ENCODE measurements around the gene CCL17. TPM values are rescaled to one million over a fixed set of nuclear protein-coding genes. Genes with fewer than 3 reads are reported as not detected.
"Not testable (repeated sequence)": the region's sequence is repeated elsewhere in the genome, so short reads cannot be mapped to it uniquely, and the experiment has no call there.

The CCL17 gene
- total RNA-seq, 2 donors from 2014 or later: 1.3 to 7.4 TPM

DNA sequence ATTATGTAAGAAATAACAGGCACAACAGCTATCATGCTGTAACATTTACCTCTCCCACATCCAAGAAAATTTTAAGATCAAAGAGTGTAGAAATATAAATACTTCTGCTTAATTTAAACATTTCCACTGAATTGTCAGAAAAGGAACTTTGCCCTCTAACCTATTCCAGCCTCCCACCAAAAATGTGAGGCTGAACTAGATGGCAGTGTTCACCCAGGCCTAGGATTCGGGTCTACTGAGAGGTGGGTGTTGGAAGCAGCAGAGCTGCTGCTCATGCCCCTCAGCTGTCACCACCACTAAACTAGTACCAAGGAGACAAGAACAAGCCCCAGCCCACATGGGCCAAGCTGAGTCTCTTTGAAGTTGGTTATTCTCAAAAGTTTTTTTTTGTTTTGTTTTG is 31.3 kb downstream of the CCL17 start:
- Mint-ChIP-seq H3K4me3 (no peak overlapping the region), H3K27me3 (ENCODE audit: low read depth) (no peaks in the 10 kb centered on the region), H3K36me3 (ENCODE audit: insufficient read depth in 2 of 2) (peaks cover 22 to 38% of the 10 kb centered on the region in 2 donors), H3K27ac (no peak overlapping the region), H3K9me3 (no peaks in the 10 kb centered on the region), H3K4me1 (ENCODE audit: low read depth) (peaks cover 8% of the 10 kb centered on the region)
- no peak for ATAC-seq (replicated peaks in 1 of 2)
- DNase-seq: no peak

DNA sequence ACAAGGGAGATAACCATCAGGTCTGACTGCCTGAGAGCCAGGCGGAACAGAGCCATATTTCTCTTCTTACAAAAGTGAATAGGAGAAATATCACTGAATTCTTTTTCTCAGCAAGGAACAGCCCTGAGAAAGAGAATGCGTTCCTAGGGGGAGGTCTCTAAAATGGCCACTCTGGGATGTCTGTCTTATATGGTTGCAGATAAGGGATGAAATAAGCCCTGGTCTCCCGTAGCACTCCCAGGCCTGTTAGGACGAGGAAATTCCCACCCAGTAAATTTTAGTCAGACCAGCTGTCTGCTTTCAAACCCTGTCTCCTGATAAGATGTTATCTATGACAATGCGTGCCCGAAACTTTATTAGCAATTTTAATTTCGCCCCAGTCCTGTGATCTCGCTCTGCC is 35.4 kb downstream of the CCL17 start:
- not testable (repeated sequence) for DNase-seq; H3K4me1 Mint-ChIP-seq (ENCODE audit: low read depth); H3K9me3 Mint-ChIP-seq; H3K27ac Mint-ChIP-seq; H3K27me3 Mint-ChIP-seq (ENCODE audit: low read depth); H3K4me3 Mint-ChIP-seq; ATAC-seq (replicated peaks in 1 of 2)
- peaks cover 22 to 29% of the 10 kb centered on the region in 2 donors for H3K36me3 Mint-ChIP-seq (ENCODE audit: insufficient read depth in 2 of 2)

DNA sequence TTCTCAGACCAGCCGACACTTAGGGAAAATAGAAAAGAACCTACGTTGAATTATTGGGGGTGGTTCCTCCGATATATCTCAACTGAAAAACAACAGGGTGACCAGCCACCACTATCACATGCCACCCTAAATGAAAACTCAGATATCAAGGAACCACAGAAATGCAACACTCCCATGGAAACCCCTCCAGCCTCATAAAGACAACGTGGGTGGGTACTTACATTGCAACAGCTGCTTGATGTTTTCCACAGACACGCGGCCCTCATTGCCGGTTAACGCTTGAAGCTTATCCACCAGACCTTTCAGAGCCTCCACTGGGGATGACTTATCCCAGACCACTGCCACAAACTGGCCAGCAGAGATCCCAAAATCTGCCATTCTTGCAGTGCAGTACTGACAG is 36.0 kb downstream of the CCL17 start:
- Mint-ChIP-seq H3K4me1 (ENCODE audit: low read depth) (peaks cover 11% of the 10 kb centered on the region), H3K36me3 (ENCODE audit: insufficient read depth in 2 of 2) (peaks cover 22 to 29% of the 10 kb centered on the region in 2 donors)
- H3K27me3 Mint-ChIP-seq (ENCODE audit: low read depth); H3K4me3 Mint-ChIP-seq; H3K9me3 Mint-ChIP-seq; DNase-seq; ATAC-seq (replicated peaks in 1 of 2); H3K27ac Mint-ChIP-seq: not testable (repeated sequence)

DNA sequence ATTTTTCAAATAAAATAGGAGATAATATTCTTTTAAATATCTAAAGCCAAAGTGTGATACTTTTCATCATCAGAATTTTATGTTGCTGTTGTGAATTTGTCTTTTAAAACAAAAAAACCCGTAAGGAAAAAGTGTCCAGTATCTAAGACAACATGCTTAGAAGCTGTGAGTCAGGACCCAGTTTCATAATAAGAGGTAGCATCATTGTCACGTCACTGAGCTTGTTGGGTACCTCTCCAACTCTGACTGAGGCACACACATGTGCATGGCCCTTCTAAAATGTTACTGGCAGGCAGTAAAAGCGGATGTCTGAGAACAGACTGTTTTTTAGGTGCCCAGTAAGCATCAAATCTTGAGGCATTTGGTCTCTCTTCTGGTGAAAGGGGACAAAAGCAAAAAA is 40.1 kb downstream of the CCL17 start:
- H3K36me3 Mint-ChIP-seq (ENCODE audit: insufficient read depth in 2 of 2): peaks cover 15 to 17% of the 10 kb centered on the region in 2 donors
- H3K27me3 Mint-ChIP-seq (ENCODE audit: low read depth): no peaks in the 10 kb centered on the region
- H3K9me3 Mint-ChIP-seq: peaks cover 0 to 2% of the 10 kb centered on the region in 2 donors
- peaks cover 40% of the 10 kb centered on the region for H3K4me1 Mint-ChIP-seq (ENCODE audit: low read depth)
- H3K4me3 Mint-ChIP-seq: peak overlapping the region; percentile 34 to 42
- H3K27ac Mint-ChIP-seq: no peak overlapping the region
- DNase-seq: no peak
- ATAC-seq (replicated peaks in 1 of 2): no peak

DNA sequence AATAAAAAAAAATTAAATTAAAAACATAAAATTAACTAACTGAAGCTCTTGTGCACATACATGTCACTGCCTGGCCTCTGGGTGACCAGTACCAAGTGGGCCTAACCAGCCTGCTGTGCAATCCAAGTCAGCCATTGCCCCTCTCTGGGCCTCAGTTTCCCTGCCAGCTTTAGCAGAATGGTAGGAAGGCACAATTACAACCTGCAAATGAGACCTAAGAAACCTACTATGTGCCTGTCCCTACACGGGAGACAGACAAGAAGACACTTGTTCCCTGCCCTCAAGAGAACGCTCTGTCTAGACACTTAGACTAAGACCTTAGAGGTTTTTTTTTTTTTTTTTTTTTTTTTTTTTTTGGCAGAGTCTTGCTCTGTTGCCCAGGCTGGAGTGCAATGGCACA is 40.9 kb downstream of the CCL17 start:
- DNase-seq (no peak), ATAC-seq (replicated peaks in 1 of 2) (no peak)
- H3K36me3 Mint-ChIP-seq (ENCODE audit: insufficient read depth in 2 of 2): peaks cover 9% of the 10 kb centered on the region in 2 donors
- peaks cover 0 to 2% of the 10 kb centered on the region in 2 donors for H3K9me3 Mint-ChIP-seq
- no peak overlapping the region for H3K27ac Mint-ChIP-seq
- no peaks in the 10 kb centered on the region for H3K27me3 Mint-ChIP-seq (ENCODE audit: low read depth)
- H3K4me1 Mint-ChIP-seq (ENCODE audit: low read depth): peaks cover 40% of the 10 kb centered on the region
- H3K4me3 Mint-ChIP-seq: peak overlapping the region in 1 of 2 donors; percentile 17

DNA sequence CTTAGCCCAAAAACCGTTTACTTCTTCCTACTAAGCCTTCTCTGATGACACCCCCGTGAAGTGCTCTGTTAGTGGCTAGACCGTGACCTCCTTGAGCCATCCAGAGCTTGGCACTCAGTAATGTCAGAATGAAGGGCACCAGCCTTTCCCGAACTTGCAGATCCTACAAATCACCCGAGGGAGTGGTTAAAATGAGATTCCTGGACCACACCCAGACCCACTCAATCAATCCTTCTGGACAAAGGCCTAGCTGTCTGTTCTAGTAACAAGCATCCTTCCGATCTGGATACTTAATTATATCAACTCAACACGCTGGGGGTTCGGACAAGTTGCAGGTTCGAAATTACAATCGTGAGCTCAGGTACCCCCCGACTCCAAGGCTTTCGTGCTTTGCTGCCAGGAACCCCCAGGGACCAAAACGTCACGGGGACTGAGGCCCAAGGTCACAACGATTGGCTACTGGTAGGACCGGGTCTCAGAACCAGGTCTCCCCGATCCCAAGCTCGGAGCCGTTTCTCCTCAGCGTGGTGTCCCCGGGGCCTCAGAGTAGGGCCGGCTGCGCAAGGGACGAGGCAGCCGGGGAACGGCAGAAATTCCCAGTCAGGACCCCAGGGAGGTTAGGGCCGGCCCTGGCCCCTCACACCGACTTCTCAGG is 42.1 kb downstream of the CCL17 start:
- peak overlapping the region; percentile 88 for H3K27ac Mint-ChIP-seq
- DNase-seq (peak; percentile 28 to 32), ATAC-seq (replicated peaks in 1 of 2) (peak; percentile 29 to 32)
- H3K27me3 Mint-ChIP-seq (ENCODE audit: low read depth): no peaks in the 10 kb centered on the region
- peak overlapping the region; percentile 92 to 96 for H3K4me3 Mint-ChIP-seq
- peaks cover 3 to 4% of the 10 kb centered on the region in 2 donors for H3K36me3 Mint-ChIP-seq (ENCODE audit: insufficient read depth in 2 of 2)
- H3K4me1 Mint-ChIP-seq (ENCODE audit: low read depth): peaks cover 40% of the 10 kb centered on the region
- H3K9me3 Mint-ChIP-seq: no peaks in the 10 kb centered on the region

DNA sequence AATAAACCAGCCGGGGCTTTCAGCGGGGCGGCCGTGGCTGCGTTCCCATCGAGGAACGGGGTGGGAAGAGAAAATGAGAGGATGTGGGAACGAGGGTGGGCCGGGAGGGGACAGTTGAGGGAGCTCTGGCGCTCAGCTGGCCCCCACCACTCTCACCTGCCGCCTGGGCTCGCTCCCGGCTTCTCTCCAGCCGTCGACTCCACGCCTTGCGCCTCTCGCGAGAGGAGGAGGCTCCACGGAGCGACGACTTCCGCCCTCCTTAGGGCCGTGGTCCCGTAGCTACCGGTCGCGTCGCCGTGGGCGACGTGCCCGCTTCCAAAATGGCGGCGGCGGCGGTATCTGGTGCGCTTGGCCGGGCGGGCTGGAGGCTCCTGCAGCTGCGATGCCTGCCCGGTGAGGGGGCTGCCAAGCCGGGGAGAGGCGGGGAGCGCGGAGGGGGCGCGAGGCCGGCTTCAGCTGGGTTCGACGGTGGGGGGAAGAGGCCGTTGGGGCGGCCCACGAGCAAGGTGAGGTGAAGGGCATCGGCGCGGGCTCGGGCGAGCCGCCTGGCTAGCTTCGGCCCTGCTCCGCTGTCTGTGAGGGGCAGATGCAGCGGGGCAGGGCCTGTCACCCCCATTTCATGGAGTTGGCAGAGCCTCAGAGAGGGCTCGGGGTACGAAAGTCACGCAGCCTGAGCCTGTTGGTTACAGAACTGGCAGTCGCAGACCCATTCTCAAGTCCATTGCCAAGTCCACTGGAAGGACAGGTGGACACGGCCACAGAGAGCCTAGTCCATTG is 42.8 kb downstream of the CCL17 start, which contains the start of the genes CIAPIN1 and COQ9:
TSS of gene CIAPIN1 (minus strand) at position 200 of the 777 bp plus-strand sequence. CDS start 6,457 bp downstream, outside the sequence.
TSS of gene COQ9 (plus strand) at position 294 of the 777 bp plus-strand sequence. CDS start at position 321, 27 bp downstream.
- Mint-ChIP-seq H3K36me3 (ENCODE audit: insufficient read depth in 2 of 2) (peaks cover 3 to 4% of the 10 kb centered on the region in 2 donors), H3K9me3 (no peaks in the 10 kb centered on the region), H3K27ac (peak within 1 kb of the TSS; percentile 97), H3K27me3 (ENCODE audit: low read depth) (no peaks in the 10 kb centered on the region), H3K4me1 (ENCODE audit: low read depth) (peaks cover 40% of the 10 kb centered on the region), H3K4me3 (peak within 1 kb of the TSS; percentile 92 to 96)
- DNase-seq: peak; percentile 93 to 95
- peak; percentile 99 to 100 for ATAC-seq (replicated peaks in 1 of 2)

DNA sequence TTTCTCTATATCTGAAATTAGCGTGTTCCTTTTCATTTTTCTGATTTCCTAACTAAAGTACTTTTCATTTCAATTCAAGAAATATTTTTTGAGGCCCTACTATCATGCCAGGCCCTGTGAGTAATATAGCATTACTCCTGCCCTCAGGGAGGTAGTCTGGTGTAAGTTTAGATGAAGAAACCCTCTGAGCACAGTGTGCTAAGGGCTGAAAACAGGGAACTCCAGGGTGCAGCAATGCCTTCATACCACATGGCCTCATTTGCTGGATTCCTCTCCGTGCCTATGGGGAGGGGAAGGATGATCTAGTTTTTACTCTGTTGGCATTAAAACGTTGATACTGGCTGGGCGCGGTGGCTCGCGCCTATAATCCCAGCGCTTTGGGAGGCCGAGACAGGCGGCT is 47.5 kb downstream of the CCL17 start:
- Mint-ChIP-seq H3K36me3 (ENCODE audit: insufficient read depth in 2 of 2) (peaks cover 5 to 11% of the 10 kb centered on the region in 2 donors), H3K4me1 (ENCODE audit: low read depth) (peaks cover 23% of the 10 kb centered on the region), H3K9me3 (no peaks in the 10 kb centered on the region), H3K27me3 (ENCODE audit: low read depth) (no peaks in the 10 kb centered on the region), H3K4me3 (no peak overlapping the region), H3K27ac (no peak overlapping the region)
- ATAC-seq (replicated peaks in 1 of 2) (no peak), DNase-seq (no peak)

DNA sequence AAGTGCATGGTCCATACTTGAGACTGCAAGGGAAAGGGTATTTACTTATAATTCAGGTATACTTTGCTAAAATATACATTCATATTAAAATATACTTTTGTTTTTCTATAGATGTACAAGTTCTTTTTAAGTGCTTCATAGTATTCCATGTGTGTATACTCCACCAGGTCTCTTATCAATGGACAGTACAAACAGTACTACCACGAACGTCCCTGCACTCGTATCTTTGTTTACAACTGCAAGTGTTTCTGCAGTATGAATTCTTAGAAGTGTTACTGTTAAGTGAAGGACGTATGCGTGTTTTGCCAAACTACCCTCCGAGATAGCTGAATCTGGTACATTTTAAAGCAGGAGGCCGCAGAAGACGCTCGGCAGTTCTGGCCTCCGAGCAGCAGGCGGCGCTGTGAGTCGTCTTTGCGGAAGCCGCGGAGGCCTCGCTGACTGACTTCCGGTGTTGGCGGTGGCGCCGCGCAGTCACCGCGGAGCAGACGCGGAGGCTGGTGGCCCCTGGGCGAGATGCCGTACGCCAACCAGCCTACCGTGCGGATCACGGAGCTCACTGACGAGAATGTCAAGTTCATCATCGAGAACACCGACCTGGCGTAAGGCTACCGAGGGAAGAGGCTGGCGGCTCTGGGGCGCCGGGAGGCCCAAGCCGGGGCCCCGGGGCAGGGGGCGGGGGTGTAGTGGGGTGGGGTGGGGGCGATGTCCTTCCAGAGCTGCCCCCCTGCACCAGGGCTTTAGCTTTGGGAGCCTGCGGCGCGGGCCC is 57.8 kb downstream of the CCL17 start, which contains the start of gene POLR2C:
TSS of gene POLR2C (plus strand) at position 471 of the 769 bp plus-strand sequence. CDS start at position 517, 46 bp downstream.
- ATAC-seq (replicated peaks in 1 of 2) (peak; percentile 98 to 99), DNase-seq (peak; percentile 93 to 94)
- H3K27me3 Mint-ChIP-seq (ENCODE audit: low read depth): no peaks in the 10 kb centered on the region
- H3K27ac Mint-ChIP-seq: peak within 1 kb of the TSS; percentile 96
- peak within 1 kb of the TSS; percentile 95 to 99 for H3K4me3 Mint-ChIP-seq
- peaks cover 8 to 14% of the 10 kb centered on the region in 2 donors for H3K36me3 Mint-ChIP-seq (ENCODE audit: insufficient read depth in 2 of 2)
- H3K9me3 Mint-ChIP-seq: no peaks in the 10 kb centered on the region
- peaks cover 26% of the 10 kb centered on the region for H3K4me1 Mint-ChIP-seq (ENCODE audit: low read depth)

DNA sequence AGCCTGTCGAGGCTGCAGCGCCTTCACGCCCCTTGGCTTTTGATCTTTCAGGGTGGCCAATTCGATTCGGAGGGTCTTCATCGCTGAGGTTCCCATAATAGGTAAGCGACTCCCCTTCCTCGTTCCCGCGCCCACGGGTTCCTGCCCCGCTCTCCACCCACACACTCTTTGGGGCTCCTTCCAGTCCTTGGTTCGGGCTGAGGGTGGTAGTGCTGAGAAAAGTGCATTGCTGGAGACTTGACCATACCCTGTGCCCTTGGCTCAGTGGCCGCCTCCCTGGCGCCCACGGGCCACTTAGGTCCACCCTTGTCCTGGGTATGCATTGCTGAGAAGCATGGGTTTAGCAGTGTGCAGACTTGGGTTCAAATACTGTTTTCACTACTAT is 58.4 kb downstream of the CCL17 start:
- Mint-ChIP-seq H3K4me3 (peak overlapping the region; percentile 95 to 99), H3K27me3 (ENCODE audit: low read depth) (no peaks in the 10 kb centered on the region), H3K27ac (peak overlapping the region; percentile 25), H3K36me3 (ENCODE audit: insufficient read depth in 2 of 2) (peaks cover 8 to 17% of the 10 kb centered on the region in 2 donors), H3K9me3 (no peaks in the 10 kb centered on the region), H3K4me1 (ENCODE audit: low read depth) (peaks cover 26% of the 10 kb centered on the region)
- peak; percentile 22 to 29 for DNase-seq
- ATAC-seq (replicated peaks in 1 of 2): peak; percentile 14 to 34

DNA sequence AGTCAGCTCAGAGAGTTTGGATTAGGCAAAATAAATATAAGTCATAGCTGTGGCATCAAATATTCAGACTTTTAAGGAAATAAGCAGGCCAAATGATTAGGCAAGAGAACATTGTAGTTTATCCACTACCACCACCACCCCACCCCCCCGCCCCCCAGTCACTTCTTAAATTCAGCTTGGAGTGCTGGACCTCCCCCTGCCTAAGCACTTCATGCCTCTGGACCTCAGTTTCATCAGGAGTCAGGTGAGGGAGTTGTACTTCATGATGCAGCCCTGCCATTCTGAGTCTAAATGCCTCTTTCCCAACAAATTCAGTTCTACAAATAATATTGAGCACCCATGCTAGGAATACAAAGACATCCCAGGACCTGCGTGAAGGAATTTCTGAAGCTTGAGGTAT is 60.0 kb downstream of the CCL17 start:
- no peak for DNase-seq
- Mint-ChIP-seq H3K4me3 (peak overlapping the region in 1 of 2 donors; percentile 95), H3K36me3 (ENCODE audit: insufficient read depth in 2 of 2) (peaks cover 11 to 24% of the 10 kb centered on the region in 2 donors), H3K9me3 (no peaks in the 10 kb centered on the region), H3K4me1 (ENCODE audit: low read depth) (peaks cover 26% of the 10 kb centered on the region), H3K27ac (peak overlapping the region; percentile 70), H3K27me3 (ENCODE audit: low read depth) (no peaks in the 10 kb centered on the region)
- ATAC-seq (replicated peaks in 1 of 2): no peak

All from activated T-cell treated with anti-CD3 and anti-CD28 coated beads, Interleukin-2, amount 50 U/mL, for 72 hours (primary cell).